Activated CD4-positive, alpha-beta T cell treated with anti-CD3 and anti-CD28 coated beads, Interleukin-10, Interleukin-2, amounts not matched to agents 100 ng/mL and 50 ng/mL, durations not matched to agents 16 hours and 8 hours (primary cell): Measurements from ENCODE around the gene CASP8AP2.
"Not testable (repeated sequence)": the region's sequence is repeated elsewhere in the genome, so short reads cannot be mapped to it uniquely, and the experiment has no call there.

ENCODE experiments used
- DNase-seq: peaks from one replicate; pipeline ENCODE4 v3.0.0-alpha.2; 2020

CASP8AP2 gene

DNA sequence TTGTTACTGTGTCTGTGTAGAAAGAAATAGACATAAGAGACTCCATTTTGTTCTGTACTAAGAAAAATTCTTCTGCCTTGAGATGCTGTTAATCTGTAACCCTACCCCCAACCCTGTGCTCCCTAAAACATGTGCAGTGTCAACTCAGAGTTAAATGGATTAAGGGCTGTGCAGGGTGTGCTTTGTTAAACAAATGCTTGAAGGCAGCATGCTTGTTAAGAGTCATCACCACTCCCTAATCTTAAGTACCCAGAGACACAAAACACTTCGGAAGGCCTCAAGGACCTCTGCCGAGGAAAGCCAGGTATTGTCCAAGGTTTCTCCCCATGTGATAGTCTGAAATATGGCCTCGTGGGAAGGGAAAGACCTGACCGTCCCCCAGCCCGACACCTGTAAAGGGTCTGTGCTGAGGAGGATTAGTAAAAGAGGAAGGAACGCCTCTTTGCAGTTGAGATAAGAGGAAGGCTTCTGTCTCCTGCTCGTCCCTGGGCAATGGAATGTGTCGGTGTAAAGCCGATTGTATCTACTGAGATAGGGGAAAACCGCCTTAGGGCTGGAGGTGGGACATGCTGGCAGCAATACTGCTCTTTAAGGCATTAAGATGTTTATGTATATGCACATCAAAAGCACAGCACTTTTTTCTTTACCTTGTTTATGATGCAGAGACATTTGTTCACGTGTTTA, 61.3 kb downstream of the CASP8AP2 start:
- not testable (repeated sequence) for DNase-seq

- DNase-seq = not testable (repeated sequence)
Observed at GRCh38 chr6:89892577-89892976, 62.9 kb downstream of the CASP8AP2 start.

DNA sequence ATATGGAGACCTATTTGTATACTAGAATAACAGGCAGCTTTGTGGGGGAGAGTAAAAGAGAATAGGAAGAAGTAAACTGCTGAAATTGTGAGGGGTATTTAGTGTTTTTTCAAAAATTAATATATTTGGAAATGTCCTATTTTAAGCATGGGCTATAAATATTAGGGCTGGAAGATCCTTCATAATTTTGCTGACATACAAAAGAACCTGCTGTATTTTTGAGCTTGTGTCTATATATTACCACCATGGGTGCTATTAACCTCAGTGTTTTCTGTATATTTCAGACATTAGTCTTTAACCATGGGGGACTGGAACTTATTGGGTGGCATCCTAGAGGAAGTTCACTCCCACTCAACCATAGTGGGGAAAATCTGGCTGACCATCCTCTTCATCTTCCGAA, 64.5 kb downstream of the CASP8AP2 start, which contains the start of gene GJA10:
Gene GJA10, plus strand, starts transcription at position 301 of the 400 bp plus-strand sequence. Its CDS starts 0 bp downstream, at position 301.
- no peak for DNase-seq

DNA sequence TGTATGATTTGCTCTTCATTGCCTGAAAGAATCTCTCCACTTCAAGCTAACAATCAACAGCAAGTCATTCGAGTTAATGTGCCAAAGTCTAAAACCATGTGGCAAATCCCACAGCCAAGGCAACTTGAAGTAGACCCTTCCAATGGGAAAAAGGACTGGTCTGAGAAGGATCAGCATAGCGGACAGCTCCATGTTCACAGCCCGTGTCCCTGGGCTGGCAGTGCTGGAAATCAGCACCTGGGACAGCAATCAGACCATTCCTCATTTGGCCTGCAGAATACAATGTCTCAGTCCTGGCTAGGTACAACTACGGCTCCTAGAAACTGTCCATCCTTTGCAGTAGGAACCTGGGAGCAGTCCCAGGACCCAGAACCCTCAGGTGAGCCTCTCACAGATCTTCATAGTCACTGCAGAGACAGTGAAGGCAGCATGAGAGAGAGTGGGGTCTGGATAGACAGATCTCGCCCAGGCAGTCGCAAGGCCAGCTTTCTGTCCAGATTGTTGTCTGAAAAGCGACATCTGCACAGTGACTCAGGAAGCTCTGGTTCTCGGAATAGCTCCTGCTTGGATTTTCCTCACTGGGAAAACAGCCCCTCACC, 65.7 kb downstream of the CASP8AP2 start:
- DNase-seq = no peak

DNA sequence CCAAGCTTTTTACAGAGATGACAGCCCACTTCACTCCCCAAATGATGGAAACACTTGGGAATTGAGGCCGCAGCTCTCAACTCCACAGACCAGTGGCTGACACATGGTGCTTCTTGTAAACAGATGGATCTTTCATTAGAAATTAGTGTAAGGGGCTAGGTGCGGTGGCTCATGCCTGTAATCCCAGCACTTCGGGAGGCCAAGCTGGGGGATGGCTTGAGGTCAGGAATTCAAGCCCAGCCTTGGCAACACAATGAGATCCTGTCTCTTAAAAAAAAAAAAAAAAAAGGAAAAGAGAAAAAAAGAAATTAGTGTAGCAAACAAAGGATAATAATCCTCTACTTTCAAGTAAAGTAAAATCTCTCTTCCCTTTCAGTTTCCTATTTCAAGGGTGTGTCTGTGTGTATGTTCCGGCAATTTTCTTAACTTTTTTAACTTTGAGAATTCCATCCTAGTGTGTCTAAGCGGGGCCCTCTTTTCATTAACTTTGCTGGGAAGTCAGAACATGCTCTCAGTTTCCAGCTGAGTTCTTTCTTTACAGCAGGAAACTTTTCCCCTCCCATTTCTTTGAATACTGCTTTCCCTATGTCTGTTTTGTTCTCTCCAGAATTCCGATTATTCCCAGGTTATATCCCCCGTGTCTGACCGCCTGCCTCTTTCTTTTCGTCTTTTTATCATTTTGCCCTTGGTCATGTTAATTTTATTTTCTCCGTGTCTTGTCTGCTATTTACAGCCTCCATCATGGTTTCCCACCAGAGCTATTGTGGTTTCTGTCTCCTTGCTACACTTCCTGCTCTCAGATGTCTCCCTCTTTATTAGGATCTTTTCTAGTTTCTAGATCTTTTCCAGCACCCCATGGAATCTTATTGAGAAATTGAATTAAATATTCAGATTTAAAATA, 80.6 kb downstream of the CASP8AP2 start:
- not testable (repeated sequence) for DNase-seq

DNA sequence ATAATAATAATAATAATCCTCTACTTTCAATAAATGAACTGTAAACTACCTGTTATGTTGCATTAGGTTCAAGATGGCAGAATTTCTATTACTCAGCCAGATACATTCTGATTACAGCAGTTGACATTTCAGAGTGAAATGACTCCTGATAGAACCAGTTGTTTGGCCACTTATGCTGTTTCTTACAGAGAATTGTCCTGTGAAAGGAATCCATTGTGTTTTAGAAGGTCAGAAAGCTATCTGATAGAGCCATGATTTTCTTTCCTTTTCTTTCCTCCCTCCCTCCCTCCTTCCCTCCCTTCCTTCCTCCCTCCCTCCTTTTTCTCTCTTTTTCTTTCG, 81.2 kb downstream of the CASP8AP2 start:
- DNase-seq = no peak

- no peak for DNase-seq
Observed at GRCh38 chr6:89916136-89916920, 86.6 kb downstream of the CASP8AP2 start.

GRCh38 chr6:89917216-89917615, 87.5 kb downstream of the CASP8AP2 start:
- no peak for DNase-seq

DNA sequence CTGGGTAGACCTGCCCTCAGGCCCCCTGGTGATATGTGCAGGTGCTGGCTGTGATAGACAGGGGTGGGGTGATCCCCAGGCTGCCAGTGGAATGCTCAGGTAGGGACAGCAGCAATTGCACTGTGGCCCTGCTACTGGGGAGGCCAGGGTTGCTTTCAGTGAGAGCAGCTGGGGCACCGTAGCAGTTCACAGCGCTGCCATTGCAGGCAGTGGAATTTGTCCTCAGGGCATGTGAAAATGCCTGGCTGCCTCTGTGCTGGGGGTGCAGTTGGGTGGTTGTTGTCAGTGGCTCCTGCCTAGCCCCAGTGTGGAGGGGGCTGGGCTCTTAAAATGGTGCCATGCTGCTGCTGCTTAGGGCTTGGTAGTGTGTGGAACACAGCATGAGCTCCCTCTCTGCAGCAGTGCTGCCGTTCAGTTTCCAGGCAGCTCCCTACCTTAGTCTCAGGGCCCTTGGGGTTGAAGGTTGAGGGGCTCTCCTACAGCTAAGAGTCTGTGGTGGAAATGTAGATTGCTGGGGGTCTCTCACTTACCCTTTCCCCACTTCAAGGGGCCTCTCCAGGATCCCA, 88.2 kb downstream of the CASP8AP2 start:
- no peak for DNase-seq
